ENCODE measurements around the gene CCR7.

- no peak for TF ChIP-seq HBP1 (CRISPR knock-in tag; IDR thresholded peaks at IDR 0.05; ENCODE audit: low read depth)
- TF ChIP-seq CTCF (CRISPR knock-in tag; IDR thresholded peaks at IDR 0.05) = no peak
Measured at GRCh38 chr17:40556198-40556661, 9.0 kb downstream of the CCR7 start.
